H9 (cell line): ENCODE measurements around the gene PRR23E. TPM values are rescaled to one million over a fixed set of nuclear protein-coding genes. Genes with fewer than 3 reads are reported as not detected.

Experiments used
- DNase-seq: peaks from one replicate; pipeline ENCODE4 v3.0.0-alpha.2; 2017
- H2AFZ ChIP-seq: one replicate; pipeline ENCODE4 v1.6.1; 2013; ENCODE audit warnings: mild to moderate bottlenecking, low read length, control low read depth, moderate library complexity
- H2AK5ac ChIP-seq: 2 replicates; pipeline ENCODE4 v1.6.1; 2013; ENCODE audit warnings: low read length, control low read depth, mixed read lengths; ENCODE audit not compliant: insufficient read length
- H2BK120ac ChIP-seq: one replicate; pipeline ENCODE4 v1.6.1; 2013; ENCODE audit warnings: low read depth, mild to moderate bottlenecking, low read length, control low read depth, inconsistent platforms; ENCODE audit not compliant: poor library complexity, severe bottlenecking
- H2BK12ac ChIP-seq: 2 replicates; pipeline ENCODE4 v1.6.1; 2013; ENCODE audit warnings: low read length, control low read depth, mixed read lengths, low read depth; ENCODE audit not compliant: insufficient read length
- H2BK15ac ChIP-seq: 2 replicates; pipeline ENCODE4 v1.6.1; 2013; ENCODE audit warnings: low read depth, low read length, control low read depth
- H2BK20ac ChIP-seq: one replicate; pipeline ENCODE4 v1.6.1; 2013; ENCODE audit warnings: low read depth, mild to moderate bottlenecking, low read length, control low read depth, inconsistent platforms; ENCODE audit not compliant: poor library complexity, severe bottlenecking
- H2BK5ac ChIP-seq: 2 replicates; pipeline ENCODE4 v1.6.1; 2013; ENCODE audit warnings: low read length, control low read depth, mixed read lengths; ENCODE audit not compliant: insufficient read length
- H3K14ac ChIP-seq: 2 replicates; pipeline ENCODE4 v1.6.1; 2013; ENCODE audit warnings: low read length, control low read depth; ENCODE audit not compliant: insufficient read depth
- H3K18ac ChIP-seq: 2 replicates; pipeline ENCODE4 v1.6.1; 2013; ENCODE audit warnings: low read depth, mild to moderate bottlenecking, mixed read lengths, low read length, control low read depth; ENCODE audit not compliant: insufficient read length
- H3K23ac ChIP-seq: 2 replicates; pipeline ENCODE4 v1.6.1; 2013; ENCODE audit warnings: low read length, control low read depth, mixed read lengths, low read depth; ENCODE audit not compliant: insufficient read length
- H3K23me2 ChIP-seq: 2 replicates; pipeline ENCODE4 v1.6.1; 2013; ENCODE audit warnings: low read depth, mild to moderate bottlenecking, mixed read lengths, low read length, control low read depth; ENCODE audit not compliant: insufficient read length, poor library complexity, severe bottlenecking
- H3K27ac ChIP-seq: 2 replicates; pipeline ENCODE4 v1.5.1; 2013; ENCODE audit warnings: low read length, control low read depth, mixed read lengths, low read depth; ENCODE audit not compliant: insufficient read length
- H3K27me3 ChIP-seq: 2 replicates; pipeline ENCODE4 v1.6.1; 2013; ENCODE audit warnings: low read length, control low read depth, inconsistent platforms; ENCODE audit not compliant: insufficient read depth
- H3K4ac ChIP-seq: 2 replicates; pipeline ENCODE4 v1.6.1; 2013; ENCODE audit warnings: low read depth, mild to moderate bottlenecking, control low read depth, inconsistent platforms, low read length, moderate library complexity
- H3K4me1 ChIP-seq: 2 replicates; pipeline ENCODE4 v1.6.1; 2013; ENCODE audit warnings: low read length, control low read depth, inconsistent platforms; ENCODE audit not compliant: insufficient read depth
- H3K4me2 ChIP-seq: 2 replicates; pipeline ENCODE4 v1.6.1; 2013; ENCODE audit warnings: low read length, control low read depth, mixed read lengths; ENCODE audit not compliant: insufficient read length, insufficient read depth
- H3K56ac ChIP-seq: 2 replicates; pipeline ENCODE4 v1.6.1; 2013; ENCODE audit warnings: low read depth, mild to moderate bottlenecking, mixed read lengths, low read length, control low read depth; ENCODE audit not compliant: insufficient read length
- H3K79me1 ChIP-seq: 2 replicates; pipeline ENCODE4 v1.6.1; 2013; ENCODE audit warnings: low read depth, mild to moderate bottlenecking, moderate library complexity, low read length, control low read depth, inconsistent platforms; ENCODE audit not compliant: insufficient read depth, poor library complexity, severe bottlenecking
- H3K79me2 ChIP-seq: 2 replicates; pipeline ENCODE4 v1.6.1; 2013; ENCODE audit warnings: low read length, control low read depth, inconsistent platforms; ENCODE audit not compliant: insufficient read depth
- H3K9ac ChIP-seq: 2 replicates; pipeline ENCODE4 v1.6.1; 2013; ENCODE audit warnings: low read length, control low read depth, mixed read lengths; ENCODE audit not compliant: insufficient read length; ENCODE audit errors: extremely low read depth
- H3K9me3 ChIP-seq: one replicate; pipeline ENCODE4 v1.6.1; 2013; ENCODE audit warnings: low read depth, low read length, inconsistent platforms; ENCODE audit not compliant: control insufficient read depth
- H3T11ph ChIP-seq: one replicate; pipeline ENCODE4 v1.6.1; 2013; ENCODE audit warnings: mild to moderate bottlenecking, low read length, control low read depth, inconsistent platforms
- H4K20me1 ChIP-seq: one replicate; pipeline ENCODE4 v1.6.1; 2013; ENCODE audit not compliant: control insufficient read depth, insufficient read length, insufficient read depth
- H4K5ac ChIP-seq: 2 replicates; pipeline ENCODE4 v1.6.1; 2013; ENCODE audit warnings: low read depth, mild to moderate bottlenecking, mixed read lengths, low read length, control low read depth; ENCODE audit not compliant: insufficient read length
- H4K8ac ChIP-seq: replicated peaks from 2 replicates; pipeline ENCODE4 v1.6.1; 2013; ENCODE audit warnings: low read length, control low read depth, mixed read lengths, low read depth; ENCODE audit not compliant: insufficient read length
- H4K91ac ChIP-seq: 2 replicates; pipeline ENCODE4 v1.6.1; 2013; ENCODE audit warnings: low read depth, mild to moderate bottlenecking, moderate library complexity, mixed read lengths, low read length, control low read depth; ENCODE audit not compliant: insufficient read length
- H3K27ac Mint-ChIP-seq, 3 experiments: 2 replicates in 2 of 3; 3 replicates in 1 of 3; pipeline ENCODE4 v1.8.0; 2020 to 2021; ENCODE audit warnings: mixed read lengths in 3 of 3, mild to moderate bottlenecking in 1 of 3, moderate library complexity in 1 of 3
- H3K27me3 Mint-ChIP-seq: 2 replicates; pipeline ENCODE4 v1.8.0; 2021; ENCODE audit warnings: low read depth, mild to moderate bottlenecking, moderate library complexity, mixed read lengths
- H3K36me3 Mint-ChIP-seq, 3 experiments: 2 replicates in 2 of 3; 3 replicates in 1 of 3; pipeline ENCODE4 v1.8.0; 2020 to 2021; ENCODE audit warnings: low read depth in 3 of 3, mixed read lengths in 3 of 3; ENCODE audit not compliant: insufficient read depth in 1 of 3
- H3K4me1 Mint-ChIP-seq, 2 experiments: 2 replicates each; pipeline ENCODE4 v1.8.0; 2020; ENCODE audit warnings: mixed read lengths in 2 of 2
- H3K4me3 Mint-ChIP-seq, 2 experiments: 2 replicates in 1 of 2; 3 replicates in 1 of 2; pipeline ENCODE4 v1.8.0; 2020 to 2021; ENCODE audit warnings: mild to moderate bottlenecking in 2 of 2, mixed read lengths in 2 of 2, moderate library complexity in 1 of 2
- H3K9me3 Mint-ChIP-seq, 2 experiments: 2 replicates in 1 of 2; 3 replicates in 1 of 2; pipeline ENCODE4 v1.8.0; 2020; ENCODE audit warnings: mild to moderate bottlenecking in 2 of 2, mixed read lengths in 2 of 2, moderate library complexity in 1 of 2
- WGBS: extraction: QIAGEN DNeasy Blood & Tissue Kit; methylation state at CpG from one replicate; pipeline ENCODE4 v1.1.7; 2013; ENCODE audit warnings: missing lambda C conversion rate, low lambda C conversion rate, mixed read lengths; ENCODE audit not compliant: insufficient read length; ENCODE audit errors: extremely low coverage; 5-methylcytosine and 5-hydroxymethylcytosine counted together
- total RNA-seq: library from RNA; stranded (reverse); gene quantifications from 2 replicates; pipeline ENCODE4 v1.2.1, GENCODE V29; 2021
- TF ChIP-seq, protein P1 (sequence below): fragments of 200-600 bp; sonication (generic); conservative IDR thresholded peaks from 3 replicates; pipeline ENCODE4 v1.8.0; 2021; ENCODE audit warnings: antibody characterized with exemption, mild to moderate bottlenecking

PRR23E gene
- total RNA-seq, 1 experiment from 2014 or later, result not detected

DNA sequence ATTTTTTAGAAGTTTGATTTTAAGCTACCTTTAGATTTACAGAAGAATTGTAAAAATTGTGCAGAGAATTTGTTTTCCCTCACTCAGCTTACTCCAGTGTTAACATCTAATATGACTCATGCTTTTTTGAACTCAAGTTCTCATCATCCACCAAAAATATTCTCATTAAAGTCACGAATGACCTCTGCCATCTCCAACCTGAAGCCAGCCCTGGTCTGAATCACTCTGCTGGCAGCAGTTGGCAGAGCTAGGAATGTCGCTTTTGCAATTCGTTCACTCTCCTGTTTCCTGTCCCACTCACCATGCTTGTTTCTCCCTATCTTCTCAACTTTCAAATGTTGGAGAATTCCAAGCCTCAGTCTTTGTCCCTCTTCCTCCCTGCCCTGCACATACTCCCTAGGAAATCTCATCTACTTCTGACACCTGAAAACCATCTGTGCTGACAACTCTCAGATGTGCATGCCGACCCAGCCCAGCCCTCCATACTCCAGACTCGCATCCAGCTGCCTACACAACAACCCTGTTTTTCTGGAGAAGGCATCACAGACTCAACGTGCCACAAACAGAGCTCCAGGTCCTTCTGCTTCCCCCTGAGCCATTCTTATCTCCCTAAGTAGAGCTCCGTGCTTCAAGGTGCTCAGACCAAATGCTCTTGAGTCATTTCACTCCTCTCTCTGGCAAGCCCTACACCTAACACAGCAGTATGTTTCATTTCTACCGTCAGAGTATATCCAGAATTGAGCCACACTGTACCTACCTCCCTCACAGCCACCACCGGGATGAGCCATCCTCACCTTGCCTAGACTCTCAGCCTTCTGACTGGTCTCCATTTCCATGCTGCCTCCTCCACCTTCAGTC, 24.9 kb downstream of the PRR23E start:
- no peaks in the 10 kb centered on the region for H3K4me1 ChIP-seq
- H2BK12ac ChIP-seq, result no peak overlapping the region
- H3K27me3 ChIP-seq, result no peaks in the 10 kb centered on the region
- H3K79me2 ChIP-seq, result no peaks in the 10 kb centered on the region
- no peak overlapping the region for H3K4me2 ChIP-seq
- no peak overlapping the region for H2BK5ac ChIP-seq
- H3K27ac Mint-ChIP-seq, result no peak overlapping the region
- no peak overlapping the region for H2BK15ac ChIP-seq
- no peak overlapping the region for H3T11ph ChIP-seq
- TF ChIP-seq, protein P1, sequence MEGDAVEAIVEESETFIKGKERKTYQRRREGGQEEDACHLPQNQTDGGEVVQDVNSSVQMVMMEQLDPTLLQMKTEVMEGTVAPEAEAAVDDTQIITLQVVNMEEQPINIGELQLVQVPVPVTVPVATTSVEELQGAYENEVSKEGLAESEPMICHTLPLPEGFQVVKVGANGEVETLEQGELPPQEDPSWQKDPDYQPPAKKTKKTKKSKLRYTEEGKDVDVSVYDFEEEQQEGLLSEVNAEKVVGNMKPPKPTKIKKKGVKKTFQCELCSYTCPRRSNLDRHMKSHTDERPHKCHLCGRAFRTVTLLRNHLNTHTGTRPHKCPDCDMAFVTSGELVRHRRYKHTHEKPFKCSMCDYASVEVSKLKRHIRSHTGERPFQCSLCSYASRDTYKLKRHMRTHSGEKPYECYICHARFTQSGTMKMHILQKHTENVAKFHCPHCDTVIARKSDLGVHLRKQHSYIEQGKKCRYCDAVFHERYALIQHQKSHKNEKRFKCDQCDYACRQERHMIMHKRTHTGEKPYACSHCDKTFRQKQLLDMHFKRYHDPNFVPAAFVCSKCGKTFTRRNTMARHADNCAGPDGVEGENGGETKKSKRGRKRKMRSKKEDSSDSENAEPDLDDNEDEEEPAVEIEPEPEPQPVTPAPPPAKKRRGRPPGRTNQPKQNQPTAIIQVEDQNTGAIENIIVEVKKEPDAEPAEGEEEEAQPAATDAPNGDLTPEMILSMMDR, result no peak
- H3K36me3 Mint-ChIP-seq, result no peaks in the 10 kb centered on the region
- no peak overlapping the region for H2AFZ ChIP-seq
- no peak for DNase-seq
- H4K8ac ChIP-seq, result no peak overlapping the region
- H3K9me3 Mint-ChIP-seq, result no peaks in the 10 kb centered on the region
- H3K4me1 Mint-ChIP-seq, result peaks cover 0 to 7% of the 10 kb centered on the region in 2 experiments; a peak in 2 of 4 replicates
- H3K79me1 ChIP-seq, result no peaks in the 10 kb centered on the region
- no peak overlapping the region for H3K56ac ChIP-seq
- H2AK5ac ChIP-seq, result no peak overlapping the region
- H2BK20ac ChIP-seq, result no peak overlapping the region
- no peak overlapping the region for H4K5ac ChIP-seq
- H2BK120ac ChIP-seq, result no peak overlapping the region
- no peaks in the 10 kb centered on the region for H3K23me2 ChIP-seq
- no peaks in the 10 kb centered on the region for H4K20me1 ChIP-seq
- H3K9me3 ChIP-seq, result no peaks in the 10 kb centered on the region
- H3K18ac ChIP-seq, result no peak overlapping the region
- H3K4ac ChIP-seq, result no peak overlapping the region
- no peak overlapping the region for H4K91ac ChIP-seq
- no peak overlapping the region for H3K4me3 Mint-ChIP-seq
- H3K9ac ChIP-seq, result no peak overlapping the region
- no CpG with 5 or more reads among the region's 9 CpGs for WGBS
- peaks cover 4% of the 10 kb centered on the region for H3K27me3 Mint-ChIP-seq
- H3K27ac ChIP-seq, result no peak overlapping the region
- no peak overlapping the region for H3K23ac ChIP-seq
- peak overlapping the region; percentile 58; the same call in 1 of the 2 replicates for H3K14ac ChIP-seq
